ENCODE data around the gene CNTNAP2. TPM values are rescaled to one million over a fixed set of nuclear protein-coding genes. Genes with fewer than 3 reads are reported as not detected.

Gene CNTNAP2
- total and polyA plus RNA-seq, 9 of the 15 experiments (the other 6 are each of a cell fraction or from before 2014, with no cell fraction given) = 0.04 to 0.62 (median 0.09) TPM; not detected in 4

DNA sequence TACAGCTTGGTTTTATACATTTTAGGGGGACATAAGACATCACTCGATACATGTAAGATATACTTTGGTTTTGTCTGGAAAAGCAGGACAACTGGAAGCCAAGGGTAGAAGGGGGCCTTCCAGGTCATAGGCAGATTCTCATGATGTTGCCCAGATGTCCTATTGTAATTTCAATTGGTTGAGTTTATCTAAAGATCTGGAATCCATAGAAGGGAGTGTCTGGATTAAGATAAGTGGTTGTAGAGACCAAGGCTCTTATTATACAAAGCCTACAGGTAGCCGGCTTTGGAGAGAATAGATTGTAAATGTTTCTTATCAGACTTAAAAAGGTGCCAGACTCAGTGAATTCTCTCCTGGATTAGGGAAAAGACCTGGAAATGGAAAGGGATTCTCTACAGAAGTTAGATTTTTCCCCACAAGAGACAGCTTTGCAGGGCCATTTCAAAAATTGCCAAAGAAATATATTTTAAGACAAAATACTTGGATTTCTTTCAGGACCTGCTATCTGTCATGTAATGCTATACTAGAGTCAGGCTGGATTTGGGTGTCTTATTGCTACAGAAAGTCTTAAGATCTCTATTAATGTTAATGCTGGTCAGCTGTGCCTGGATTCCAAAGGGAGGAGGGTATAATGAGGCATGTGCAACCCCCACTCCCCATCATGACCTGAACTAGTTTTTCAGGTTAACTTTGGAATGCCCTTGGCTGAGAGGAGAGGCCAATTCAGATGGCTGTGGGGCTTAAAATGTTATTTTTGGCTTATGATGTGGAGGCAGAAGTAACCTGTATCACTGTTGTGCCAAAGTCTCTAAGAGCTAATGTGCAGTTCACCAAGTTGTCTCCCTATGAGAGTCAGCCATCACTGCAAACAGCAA, 1962.8 kb downstream of the CNTNAP2 start:
- BruUV-seq (replicated peaks) = no TSS peak
- in situ Hi-C loops (cut with MboI) = no loop called here
- Histone ChIP-seq H3K9me1 (ENCODE audit: control insufficient read depth, insufficient read depth, low read length) (no peaks in the 10 kb centered on the region), H3K27ac (ENCODE audit: extremely low read depth, low read depth, low read length) (no peak overlapping the region), H3K27me3 (ENCODE audit: control insufficient read depth in 2 of 2, insufficient read depth in 2 of 2, low read length in 2 of 2) (no peaks in the 10 kb centered on the region), H3K79me2 (ENCODE audit: control insufficient read depth, insufficient read depth, low read length) (no peaks in the 10 kb centered on the region), H3K36me3 (ENCODE audit: control insufficient read depth, insufficient read depth, low read length) (no peaks in the 10 kb centered on the region), H2AFZ (ENCODE audit: low read depth, low read length) (no peak overlapping the region), H3K4me2 (ENCODE audit: insufficient read depth, low read length) (no peak overlapping the region), H3K9ac (ENCODE audit: insufficient read depth in 1 of 2, low read depth in 2 of 2, low read length in 2 of 2) (no peak overlapping the region), H3K4me1 (replicated peaks in 1 of 2; ENCODE audit: control insufficient read depth in 2 of 2, insufficient read depth in 2 of 2, low read length in 2 of 2) (no peaks in the 10 kb centered on the region), H3K4me3 (no peak overlapping the region), H4K20me1 (replicated peaks; ENCODE audit: control insufficient read depth, insufficient read depth, low read length) (no peaks in the 10 kb centered on the region), H3K9me3 (replicated peaks; ENCODE audit: control insufficient read depth, insufficient read depth, low read depth, low read length) (no peaks in the 10 kb centered on the region)
- ChIA-PET POLR2A (no interaction called here), CTCF (ENCODE audit: low intra/inter-chr PET ratio) (no interaction called here)
- DNase-seq (ENCODE audit: extremely low read depth in 1 of 4, low spot score in 3 of 4) (no peak), ATAC-seq (no peak), FAIRE-seq (no peak)
- no peak for TF ChIP-seq SMAD3 (CRISPR knock-in tag; conservative IDR thresholded peaks at IDR 0.05)
- 0% methylated on average over 2 of the region's 2 CpGs for WGBS (ENCODE audit: insufficient coverage, low coverage, missing lambda C conversion rate)
- intact Hi-C loops (cut with micrococcal nuclease) = loop anchor here (10.0 kb wide), 1 partner anchor 835 kb away; no protein-coding TSS in a partner anchor

DNA sequence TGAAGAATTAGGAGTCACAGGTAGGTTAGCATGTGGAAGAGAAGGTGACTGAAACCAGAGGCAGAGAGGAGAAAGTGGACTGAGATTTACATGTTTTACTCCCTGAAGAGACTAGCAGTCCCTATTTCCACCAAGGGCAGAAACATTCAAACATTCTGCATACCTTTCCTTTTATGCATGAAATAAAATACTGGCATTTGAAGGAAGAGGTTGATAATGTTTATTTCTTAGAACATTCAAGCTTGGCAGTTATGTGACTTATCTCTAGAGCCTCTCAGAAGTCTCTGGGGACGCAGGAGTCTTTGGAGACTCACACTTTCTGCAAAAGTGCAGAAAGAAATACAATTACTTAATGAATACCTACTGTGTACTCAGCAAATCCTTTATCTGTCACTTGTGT, 1966.8 kb downstream of the CNTNAP2 start:
- Histone ChIP-seq H3K4me2 (ENCODE audit: insufficient read depth, low read length) (no peak overlapping the region), H3K9ac (ENCODE audit: insufficient read depth in 1 of 2, low read depth in 2 of 2, low read length in 2 of 2) (no peak overlapping the region), H2AFZ (ENCODE audit: low read depth, low read length) (no peak overlapping the region), H3K4me1 (replicated peaks in 1 of 2; ENCODE audit: control insufficient read depth in 2 of 2, insufficient read depth in 2 of 2, low read length in 2 of 2) (no peaks in the 10 kb centered on the region), H3K27me3 (ENCODE audit: control insufficient read depth in 2 of 2, insufficient read depth in 2 of 2, low read length in 2 of 2) (no peaks in the 10 kb centered on the region), H3K4me3 (no peak overlapping the region), H3K79me2 (ENCODE audit: control insufficient read depth, insufficient read depth, low read length) (no peaks in the 10 kb centered on the region), H3K27ac (ENCODE audit: extremely low read depth, low read depth, low read length) (no peak overlapping the region), H3K9me3 (replicated peaks; ENCODE audit: control insufficient read depth, insufficient read depth, low read depth, low read length) (no peaks in the 10 kb centered on the region), H3K36me3 (ENCODE audit: control insufficient read depth, insufficient read depth, low read length) (no peaks in the 10 kb centered on the region), H3K9me1 (ENCODE audit: control insufficient read depth, insufficient read depth, low read length) (no peaks in the 10 kb centered on the region), H4K20me1 (replicated peaks; ENCODE audit: control insufficient read depth, insufficient read depth, low read length) (no peaks in the 10 kb centered on the region)
- POLR2A ChIA-PET = no interaction called here
- 0% methylated on average over 1 of the region's 1 CpG for WGBS (ENCODE audit: insufficient coverage, low coverage, missing lambda C conversion rate)
- BruUV-seq (replicated peaks) = no TSS peak
- no peak for FAIRE-seq
- no peak for ATAC-seq
- intact Hi-C loops (cut with micrococcal nuclease) = loop anchor here (10.0 kb wide), 1 partner anchor 839 kb away; no protein-coding TSS in a partner anchor
- in situ Hi-C loops (cut with MboI) = no loop called here
- CTCF ChIA-PET (ENCODE audit: low intra/inter-chr PET ratio) = no interaction called here
- no peak for DNase-seq (ENCODE audit: extremely low read depth in 1 of 4, low spot score in 3 of 4)
- TF ChIP-seq CBX1 (IDR thresholded peaks at IDR 0.05; ENCODE audit: low read depth) (no peak), AFF1 (IDR thresholded peaks at IDR 0.05; ENCODE audit: low read depth in 1 of 2, partially characterized antibody in 2 of 2) (no peak), KDM1A (IDR thresholded peaks at IDR 0.05) (no peak), ZNF3 (CRISPR knock-in tag; IDR thresholded peaks at IDR 0.05) (no peak), ZNF347 (CRISPR knock-in tag; IDR thresholded peaks at IDR 0.05; ENCODE audit: low read depth) (no peak)
- TF ChIP-seq, protein P1, sequence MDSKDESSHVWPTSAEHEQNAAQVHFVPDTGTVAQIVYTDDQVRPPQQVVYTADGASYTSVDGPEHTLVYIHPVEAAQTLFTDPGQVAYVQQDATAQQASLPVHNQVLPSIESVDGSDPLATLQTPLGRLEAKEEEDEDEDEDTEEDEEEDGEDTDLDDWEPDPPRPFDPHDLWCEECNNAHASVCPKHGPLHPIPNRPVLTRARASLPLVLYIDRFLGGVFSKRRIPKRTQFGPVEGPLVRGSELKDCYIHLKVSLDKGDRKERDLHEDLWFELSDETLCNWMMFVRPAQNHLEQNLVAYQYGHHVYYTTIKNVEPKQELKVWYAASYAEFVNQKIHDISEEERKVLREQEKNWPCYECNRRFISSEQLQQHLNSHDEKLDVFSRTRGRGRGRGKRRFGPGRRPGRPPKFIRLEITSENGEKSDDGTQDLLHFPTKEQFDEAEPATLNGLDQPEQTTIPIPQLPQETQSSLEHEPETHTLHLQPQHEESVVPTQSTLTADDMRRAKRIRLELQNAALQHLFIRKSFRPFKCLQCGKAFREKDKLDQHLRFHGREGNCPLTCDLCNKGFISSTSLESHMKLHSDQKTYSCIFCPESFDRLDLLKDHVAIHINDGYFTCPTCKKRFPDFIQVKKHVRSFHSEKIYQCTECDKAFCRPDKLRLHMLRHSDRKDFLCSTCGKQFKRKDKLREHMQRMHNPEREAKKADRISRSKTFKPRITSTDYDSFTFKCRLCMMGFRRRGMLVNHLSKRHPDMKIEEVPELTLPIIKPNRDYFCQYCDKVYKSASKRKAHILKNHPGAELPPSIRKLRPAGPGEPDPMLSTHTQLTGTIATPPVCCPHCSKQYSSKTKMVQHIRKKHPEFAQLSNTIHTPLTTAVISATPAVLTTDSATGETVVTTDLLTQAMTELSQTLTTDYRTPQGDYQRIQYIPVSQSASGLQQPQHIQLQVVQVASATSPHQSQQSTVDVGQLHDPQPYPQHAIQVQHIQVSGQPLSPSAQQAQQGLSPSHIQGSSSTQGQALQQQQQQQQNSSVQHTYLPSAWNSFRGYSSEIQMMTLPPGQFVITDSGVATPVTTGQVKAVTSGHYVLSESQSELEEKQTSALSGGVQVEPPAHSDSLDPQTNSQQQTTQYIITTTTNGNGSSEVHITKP (IDR thresholded peaks at IDR 0.05; ENCODE audit: partially characterized antibody) = no peak
